Activated naive CD8-positive, alpha-beta T cell treated with anti-CD3 and anti-CD28 coated beads for 36 hours (primary cell): ENCODE results near the gene CEMIP2. TPM values are rescaled to one million over a fixed set of nuclear protein-coding genes. Genes with fewer than 3 reads are reported as not detected.

Experiments used
- DNase-seq: peaks from one replicate; pipeline ENCODE4 v3.0.0; 2021
- H3K27ac Mint-ChIP-seq: one replicate; pipeline ENCODE4 v1.8.0; 2022; ENCODE audit warnings: mild to moderate bottlenecking, moderate library complexity, mixed read lengths
- H3K27me3 Mint-ChIP-seq: one replicate; pipeline ENCODE4 v1.8.0; 2022; ENCODE audit warnings: mild to moderate bottlenecking, mixed read lengths
- H3K36me3 Mint-ChIP-seq: one replicate; pipeline ENCODE4 v1.8.0; 2021; ENCODE audit warnings: mild to moderate bottlenecking, mixed read lengths
- H3K4me1 Mint-ChIP-seq: one replicate; pipeline ENCODE4 v1.8.0; 2021; ENCODE audit warnings: mixed read lengths
- H3K4me3 Mint-ChIP-seq: one replicate; pipeline ENCODE4 v1.8.0; 2022; ENCODE audit warnings: mild to moderate bottlenecking, moderate library complexity, mixed read lengths
- H3K9me3 Mint-ChIP-seq: one replicate; pipeline ENCODE4 v1.8.0; 2022; ENCODE audit warnings: mixed read lengths
- total RNA-seq, 2 experiments: library from RNA; stranded (reverse); gene quantifications; one replicate each; pipeline ENCODE4 v1.2.3, GENCODE V29; 2021

Gene CEMIP2
- total RNA-seq, 2 experiments from 2014 or later = 69.0 to 71.2 TPM

- Mint-ChIP-seq H3K27me3 (no peaks in the 10 kb centered on the region), H3K9me3 (no peaks in the 10 kb centered on the region), H3K4me1 (peaks cover 25% of the 10 kb centered on the region), H3K27ac (no peak overlapping the region), H3K4me3 (no peak overlapping the region), H3K36me3 (peaks cover 45% of the 10 kb centered on the region)
- DNase-seq = no peak
Observed at GRCh38 chr9:71744754-71745521, 23.4 kb downstream of the CEMIP2 start.

- H3K4me1 Mint-ChIP-seq = peaks cover 25% of the 10 kb centered on the region
- H3K27ac Mint-ChIP-seq = no peak overlapping the region
- DNase-seq = no peak
- H3K27me3 Mint-ChIP-seq = no peaks in the 10 kb centered on the region
- no peaks in the 10 kb centered on the region for H3K9me3 Mint-ChIP-seq
- H3K4me3 Mint-ChIP-seq = no peak overlapping the region
- H3K36me3 Mint-ChIP-seq = peaks cover 42% of the 10 kb centered on the region
Observed at GRCh38 chr9:71743882-71744281, 24.4 kb downstream of the CEMIP2 start.

- no peak for DNase-seq
- peaks cover 40% of the 10 kb centered on the region for H3K36me3 Mint-ChIP-seq
- H3K4me3 Mint-ChIP-seq = no peak overlapping the region
- no peaks in the 10 kb centered on the region for H3K9me3 Mint-ChIP-seq
- no peak overlapping the region for H3K27ac Mint-ChIP-seq
- H3K27me3 Mint-ChIP-seq = no peaks in the 10 kb centered on the region
- peaks cover 20% of the 10 kb centered on the region for H3K4me1 Mint-ChIP-seq
Observed at GRCh38 chr9:71743217-71743705, 25.1 kb downstream of the CEMIP2 start.

- Mint-ChIP-seq H3K9me3 (no peaks in the 10 kb centered on the region), H3K27ac (no peak overlapping the region), H3K27me3 (no peaks in the 10 kb centered on the region), H3K4me1 (peaks cover 17% of the 10 kb centered on the region), H3K4me3 (no peak overlapping the region), H3K36me3 (peaks cover 37% of the 10 kb centered on the region)
- no peak for DNase-seq
Observed at GRCh38 chr9:71742703-71743102, 25.6 kb downstream of the CEMIP2 start.

- Mint-ChIP-seq H3K9me3 (no peaks in the 10 kb centered on the region), H3K27ac (no peak overlapping the region), H3K27me3 (no peaks in the 10 kb centered on the region), H3K36me3 (peaks cover 31% of the 10 kb centered on the region), H3K4me3 (no peak overlapping the region), H3K4me1 (peaks cover 12% of the 10 kb centered on the region)
- DNase-seq = no peak
Observed at GRCh38 chr9:71741926-71742648, 26.2 kb downstream of the CEMIP2 start.

GRCh38 chr9:71740199-71740598 lies 28.1 kb downstream of the CEMIP2 start:
- peaks cover 9% of the 10 kb centered on the region for H3K4me1 Mint-ChIP-seq
- no peak overlapping the region for H3K4me3 Mint-ChIP-seq
- no peaks in the 10 kb centered on the region for H3K27me3 Mint-ChIP-seq
- peaks cover 32% of the 10 kb centered on the region for H3K36me3 Mint-ChIP-seq
- no peaks in the 10 kb centered on the region for H3K9me3 Mint-ChIP-seq
- no peak overlapping the region for H3K27ac Mint-ChIP-seq
- no peak for DNase-seq

GRCh38 chr9:71737455-71737854 lies 30.9 kb downstream of the CEMIP2 start:
- DNase-seq = no peak
- H3K36me3 Mint-ChIP-seq = peaks cover 42% of the 10 kb centered on the region

GRCh38 chr9:71736236-71736635 lies 32.1 kb downstream of the CEMIP2 start:
- H3K4me1 Mint-ChIP-seq = peaks cover 7% of the 10 kb centered on the region
- DNase-seq = no peak
- no peak overlapping the region for H3K27ac Mint-ChIP-seq
- peaks cover 42% of the 10 kb centered on the region for H3K36me3 Mint-ChIP-seq
- H3K4me3 Mint-ChIP-seq = no peak overlapping the region
- H3K9me3 Mint-ChIP-seq = no peaks in the 10 kb centered on the region
- H3K27me3 Mint-ChIP-seq = no peaks in the 10 kb centered on the region

More at GRCh38 chr9:71737455-71737854, 30.9 kb downstream of the CEMIP2 start:
- H3K4me3 Mint-ChIP-seq = no peak overlapping the region
- no peaks in the 10 kb centered on the region for H3K9me3 Mint-ChIP-seq
- H3K4me1 Mint-ChIP-seq = peaks cover 11% of the 10 kb centered on the region
- no peak overlapping the region for H3K27ac Mint-ChIP-seq
- no peaks in the 10 kb centered on the region for H3K27me3 Mint-ChIP-seq

GRCh38 chr9:71734950-71735349 lies 33.4 kb downstream of the CEMIP2 start:
- Mint-ChIP-seq H3K4me3 (no peak overlapping the region), H3K36me3 (peaks cover 46% of the 10 kb centered on the region), H3K4me1 (peaks cover 7% of the 10 kb centered on the region), H3K9me3 (no peaks in the 10 kb centered on the region), H3K27me3 (no peaks in the 10 kb centered on the region), H3K27ac (peak overlapping the region; percentile 25)
- no peak for DNase-seq

GRCh38 chr9:71733176-71733575 lies 35.1 kb downstream of the CEMIP2 start:
- DNase-seq = no peak

GRCh38 chr9:71729816-71730526 lies 38.3 kb downstream of the CEMIP2 start:
- peaks cover 7% of the 10 kb centered on the region for H3K4me1 Mint-ChIP-seq
- H3K9me3 Mint-ChIP-seq = no peaks in the 10 kb centered on the region
- H3K36me3 Mint-ChIP-seq = peaks cover 41% of the 10 kb centered on the region
- H3K27me3 Mint-ChIP-seq = no peaks in the 10 kb centered on the region
- DNase-seq = no peak
- H3K27ac Mint-ChIP-seq = no peak overlapping the region
- no peak overlapping the region for H3K4me3 Mint-ChIP-seq

More at GRCh38 chr9:71733176-71733575, 35.1 kb downstream of the CEMIP2 start:
- peaks cover 48% of the 10 kb centered on the region for H3K36me3 Mint-ChIP-seq
- H3K4me1 Mint-ChIP-seq = peaks cover 7% of the 10 kb centered on the region
- peak overlapping the region; percentile 15 for H3K27ac Mint-ChIP-seq
- H3K9me3 Mint-ChIP-seq = no peaks in the 10 kb centered on the region
- no peaks in the 10 kb centered on the region for H3K27me3 Mint-ChIP-seq
- no peak overlapping the region for H3K4me3 Mint-ChIP-seq

GRCh38 chr9:71726723-71727122 lies 41.6 kb downstream of the CEMIP2 start:
- H3K36me3 Mint-ChIP-seq = peaks cover 37% of the 10 kb centered on the region
- no peak overlapping the region for H3K27ac Mint-ChIP-seq
- no peak for DNase-seq
- H3K27me3 Mint-ChIP-seq = no peaks in the 10 kb centered on the region
- peaks cover 8% of the 10 kb centered on the region for H3K4me1 Mint-ChIP-seq
- H3K9me3 Mint-ChIP-seq = no peaks in the 10 kb centered on the region
- no peak overlapping the region for H3K4me3 Mint-ChIP-seq

GRCh38 chr9:71725590-71726338 lies 42.5 kb downstream of the CEMIP2 start:
- H3K27me3 Mint-ChIP-seq = no peaks in the 10 kb centered on the region
- H3K4me3 Mint-ChIP-seq = no peak overlapping the region
- no peaks in the 10 kb centered on the region for H3K9me3 Mint-ChIP-seq
- DNase-seq = no peak
- H3K27ac Mint-ChIP-seq = no peak overlapping the region
- peaks cover 38% of the 10 kb centered on the region for H3K36me3 Mint-ChIP-seq
- peaks cover 10% of the 10 kb centered on the region for H3K4me1 Mint-ChIP-seq

GRCh38 chr9:71721855-71722254 lies 46.5 kb downstream of the CEMIP2 start:
- DNase-seq = no peak
- peaks cover 29% of the 10 kb centered on the region for H3K36me3 Mint-ChIP-seq
- peaks cover 10% of the 10 kb centered on the region for H3K4me1 Mint-ChIP-seq
- H3K9me3 Mint-ChIP-seq = no peaks in the 10 kb centered on the region
- no peak overlapping the region for H3K27ac Mint-ChIP-seq
- no peaks in the 10 kb centered on the region for H3K27me3 Mint-ChIP-seq
- no peak overlapping the region for H3K4me3 Mint-ChIP-seq
